Measurements from ENCODE around the gene ASF1B.
A peak's percentile ranks its signal among the peaks of the same experiment; 100 is the strongest.

Gene ASF1B

DNA sequence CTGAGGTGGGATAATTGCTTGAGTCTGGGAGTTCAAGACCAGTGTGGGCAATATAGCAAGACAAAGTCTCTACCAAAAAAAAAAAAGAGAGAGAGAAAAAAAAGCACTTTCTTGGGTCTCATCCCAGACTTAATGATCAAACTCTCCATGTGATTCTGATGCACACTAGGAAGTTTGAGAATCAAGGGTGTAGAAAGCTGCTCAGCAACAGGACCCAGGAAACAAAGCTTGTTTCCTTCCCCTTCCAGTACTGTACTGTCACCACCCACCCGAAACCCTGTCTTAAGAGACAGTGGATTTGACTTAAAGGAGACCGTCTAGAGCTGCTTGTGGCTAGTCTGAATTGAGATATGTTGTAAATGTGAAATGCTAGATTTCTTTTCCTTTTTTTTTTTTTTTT lies 58.0 kb downstream of the ASF1B start:
- Mint-ChIP-seq H3K36me3 (ENCODE audit: low read depth) (no peaks in the 10 kb centered on the region), H3K27ac (no peak overlapping the region), H3K9me3 (no peaks in the 10 kb centered on the region), H3K4me3 (peak overlapping the region; percentile 21 to 70 (median 55)), H3K4me1 (peaks cover 23% of the 10 kb centered on the region), H3K27me3 (ENCODE audit: low read depth) (peaks cover 8% of the 10 kb centered on the region)
- TF ChIP-seq, protein P1, sequence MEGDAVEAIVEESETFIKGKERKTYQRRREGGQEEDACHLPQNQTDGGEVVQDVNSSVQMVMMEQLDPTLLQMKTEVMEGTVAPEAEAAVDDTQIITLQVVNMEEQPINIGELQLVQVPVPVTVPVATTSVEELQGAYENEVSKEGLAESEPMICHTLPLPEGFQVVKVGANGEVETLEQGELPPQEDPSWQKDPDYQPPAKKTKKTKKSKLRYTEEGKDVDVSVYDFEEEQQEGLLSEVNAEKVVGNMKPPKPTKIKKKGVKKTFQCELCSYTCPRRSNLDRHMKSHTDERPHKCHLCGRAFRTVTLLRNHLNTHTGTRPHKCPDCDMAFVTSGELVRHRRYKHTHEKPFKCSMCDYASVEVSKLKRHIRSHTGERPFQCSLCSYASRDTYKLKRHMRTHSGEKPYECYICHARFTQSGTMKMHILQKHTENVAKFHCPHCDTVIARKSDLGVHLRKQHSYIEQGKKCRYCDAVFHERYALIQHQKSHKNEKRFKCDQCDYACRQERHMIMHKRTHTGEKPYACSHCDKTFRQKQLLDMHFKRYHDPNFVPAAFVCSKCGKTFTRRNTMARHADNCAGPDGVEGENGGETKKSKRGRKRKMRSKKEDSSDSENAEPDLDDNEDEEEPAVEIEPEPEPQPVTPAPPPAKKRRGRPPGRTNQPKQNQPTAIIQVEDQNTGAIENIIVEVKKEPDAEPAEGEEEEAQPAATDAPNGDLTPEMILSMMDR (IDR thresholded peaks at IDR 0.05; ENCODE audit: unreplicated experiment in 3 of 3) = no peak

DNA sequence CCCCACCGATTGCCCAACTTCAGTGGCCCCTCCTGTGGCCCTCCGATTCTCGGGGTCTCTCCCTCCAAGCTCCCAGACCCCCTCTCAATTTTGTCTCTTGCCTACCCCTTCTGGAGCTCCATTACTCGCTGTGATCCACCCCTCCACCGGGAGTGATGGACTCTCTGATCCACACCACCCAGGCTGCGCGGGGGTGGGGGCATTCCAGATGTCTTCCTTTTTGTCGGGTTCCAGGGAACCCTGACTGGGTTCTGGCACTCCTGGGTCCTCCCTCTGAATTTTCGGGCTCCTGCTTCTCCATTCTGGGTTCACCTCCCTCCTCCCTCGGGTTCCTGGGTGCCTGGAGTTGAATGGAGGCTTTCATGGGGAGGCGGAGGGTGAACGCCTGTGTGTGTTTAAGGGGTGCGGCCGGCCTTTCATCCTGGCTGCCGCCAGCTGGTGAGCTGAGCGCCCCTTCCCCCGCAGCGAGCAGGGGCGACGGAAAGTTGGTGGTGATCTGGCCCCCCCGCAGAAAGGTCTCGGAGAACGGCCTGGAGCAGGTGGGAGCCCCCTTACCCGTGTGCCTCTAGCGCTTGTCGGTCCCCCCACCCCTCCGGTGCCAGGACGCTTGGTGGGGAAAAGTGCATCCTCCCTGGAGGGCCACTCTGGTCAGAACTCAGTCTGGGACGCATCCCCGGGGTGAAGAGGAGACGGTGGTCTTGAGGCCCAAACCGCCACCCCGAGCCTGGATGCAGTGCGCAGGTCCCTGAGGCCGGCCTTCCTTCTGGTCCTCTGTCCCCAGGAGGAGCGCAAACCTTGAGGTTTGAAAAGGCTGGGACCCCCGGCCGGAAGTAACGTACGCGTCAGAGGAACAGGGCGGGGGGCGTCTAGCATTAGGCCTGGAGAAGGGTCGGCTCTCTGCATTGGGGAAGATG lies 62.2 kb downstream of the ASF1B start:
- peak overlapping the region; percentile 67 to 90 (median 83) for H3K27ac Mint-ChIP-seq
- TF ChIP-seq, protein P1 (IDR thresholded peaks at IDR 0.05; ENCODE audit: unreplicated experiment in 3 of 3) = no peak
- H3K4me1 Mint-ChIP-seq = peaks cover 4% of the 10 kb centered on the region
- peaks cover 8% of the 10 kb centered on the region for H3K27me3 Mint-ChIP-seq (ENCODE audit: low read depth)
- H3K9me3 Mint-ChIP-seq = no peaks in the 10 kb centered on the region
- H3K4me3 Mint-ChIP-seq = peak overlapping the region; percentile 96 to 97 (median 96)
- H3K36me3 Mint-ChIP-seq (ENCODE audit: low read depth) = no peaks in the 10 kb centered on the region

DNA sequence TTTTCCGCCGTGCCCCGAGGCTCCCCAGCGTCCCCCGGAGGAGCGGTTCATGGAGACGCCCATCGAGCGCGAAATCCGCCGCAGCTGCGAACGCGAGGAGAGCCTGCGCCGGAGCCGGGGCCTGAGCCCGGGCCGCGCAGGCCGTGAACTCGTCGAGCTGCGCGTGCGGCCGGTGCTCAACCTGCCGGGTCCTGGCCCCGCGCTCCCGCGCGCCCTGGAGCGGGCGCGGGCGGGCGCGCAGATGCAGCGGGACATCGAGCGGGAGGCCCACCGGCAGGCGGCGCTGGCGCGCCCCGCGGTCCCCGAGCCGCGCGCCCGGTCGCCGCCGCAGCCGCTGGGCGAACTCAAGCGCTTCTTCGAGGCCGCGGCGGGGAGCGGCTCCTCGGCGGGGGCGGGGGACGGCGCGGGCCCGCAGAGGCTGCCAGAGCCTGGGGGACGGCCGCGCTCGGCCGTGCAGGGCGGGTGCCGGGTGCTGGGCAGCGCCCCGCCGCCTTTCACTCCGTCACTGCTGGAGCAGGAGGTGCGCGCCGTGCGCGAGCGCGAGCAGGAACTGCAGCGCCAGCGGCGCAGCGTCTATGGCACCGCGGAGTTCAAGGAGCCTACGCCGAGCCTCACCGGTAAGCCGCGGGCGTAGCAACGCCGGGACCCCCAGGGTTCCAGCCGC lies 63.0 kb downstream of the ASF1B start:
- TF ChIP-seq, protein P1 (IDR thresholded peaks at IDR 0.05; ENCODE audit: unreplicated experiment in 3 of 3) = peak; percentile 25 to 35 (median 25)
- H3K4me3 Mint-ChIP-seq = peak overlapping the region; percentile 96 to 97 (median 96)
- H3K27ac Mint-ChIP-seq = peak overlapping the region; percentile 67 to 81 (median 76)
- H3K27me3 Mint-ChIP-seq (ENCODE audit: low read depth) = peaks cover 8% of the 10 kb centered on the region
- peaks cover 4% of the 10 kb centered on the region for H3K4me1 Mint-ChIP-seq
- H3K36me3 Mint-ChIP-seq (ENCODE audit: low read depth) = no peaks in the 10 kb centered on the region
- H3K9me3 Mint-ChIP-seq = no peaks in the 10 kb centered on the region

DNA sequence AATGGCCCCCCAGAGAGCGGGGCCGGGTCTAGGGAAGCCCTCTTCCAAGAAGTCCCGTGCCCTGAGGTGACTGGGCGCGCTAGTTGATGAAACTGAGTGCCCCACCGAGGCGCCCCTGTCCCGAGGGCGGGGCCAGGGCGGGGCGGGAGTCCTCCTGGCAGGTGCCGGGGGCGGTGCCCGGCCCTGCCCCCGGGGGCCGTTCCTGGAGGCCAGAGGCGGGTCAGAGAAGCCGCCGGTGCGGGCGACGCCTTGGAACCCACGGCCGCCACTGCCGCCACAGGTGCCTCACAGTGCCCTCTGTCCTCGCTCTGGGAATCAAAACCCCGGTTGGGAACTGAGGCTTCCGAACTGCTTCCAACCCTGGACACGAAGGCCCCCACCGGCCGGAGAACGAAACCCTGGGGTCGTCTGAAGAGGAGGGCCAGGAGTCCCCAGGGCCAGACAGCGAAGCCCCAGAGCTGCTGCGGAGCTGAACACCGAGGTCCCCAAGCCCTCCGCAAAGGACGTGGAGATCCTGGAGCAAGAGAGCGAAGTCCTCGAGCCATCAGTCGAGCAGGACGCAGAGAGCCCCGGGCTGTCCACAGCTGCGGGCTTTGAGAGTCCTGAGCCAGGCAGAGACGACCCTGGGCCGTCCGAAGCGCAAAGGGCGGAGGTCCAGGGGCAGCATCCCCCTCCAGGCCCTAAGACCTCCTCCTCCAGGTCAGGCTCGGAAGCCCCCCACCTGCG lies 63.7 kb downstream of the ASF1B start, which contains the start of gene MISP3:
Gene MISP3, plus strand, starts transcription at position 252 of the 726 bp plus-strand sequence. CDS start 524 bp downstream, outside the sequence.
- Mint-ChIP-seq H3K4me1 (peaks cover 4% of the 10 kb centered on the region), H3K27me3 (ENCODE audit: low read depth) (peaks cover 8% of the 10 kb centered on the region)

More for the DNA sequence above, 63.7 kb downstream of the ASF1B start, which contains the start of gene MISP3:
- Mint-ChIP-seq H3K36me3 (ENCODE audit: low read depth) (no peaks in the 10 kb centered on the region), H3K27ac (peak within 1 kb of the TSS in 1 of 3 experiments; percentile 73), H3K4me3 (peak within 1 kb of the TSS; percentile 96 to 97 (median 96)), H3K9me3 (no peaks in the 10 kb centered on the region)
- TF ChIP-seq, protein P1 (IDR thresholded peaks at IDR 0.05; ENCODE audit: unreplicated experiment in 3 of 3) = no peak

Data from nephron (organoid).